GM18517 (cell line): Measurements from ENCODE around the gene ANKRD30B.
"Not testable (repeated sequence)": the region's sequence is repeated elsewhere in the genome, so short reads cannot be mapped to it uniquely, and the experiment has no call there.

ENCODE experiments used
- ATAC-seq: cut with Tn5 transposase; IDR thresholded peaks from one replicate; pipeline ENCODE4 v1.9.1; 2021; ENCODE audit warnings: mild to moderate bottlenecking, moderate library complexity; ENCODE audit not compliant: unreplicated experiment

The ANKRD30B gene

DNA sequence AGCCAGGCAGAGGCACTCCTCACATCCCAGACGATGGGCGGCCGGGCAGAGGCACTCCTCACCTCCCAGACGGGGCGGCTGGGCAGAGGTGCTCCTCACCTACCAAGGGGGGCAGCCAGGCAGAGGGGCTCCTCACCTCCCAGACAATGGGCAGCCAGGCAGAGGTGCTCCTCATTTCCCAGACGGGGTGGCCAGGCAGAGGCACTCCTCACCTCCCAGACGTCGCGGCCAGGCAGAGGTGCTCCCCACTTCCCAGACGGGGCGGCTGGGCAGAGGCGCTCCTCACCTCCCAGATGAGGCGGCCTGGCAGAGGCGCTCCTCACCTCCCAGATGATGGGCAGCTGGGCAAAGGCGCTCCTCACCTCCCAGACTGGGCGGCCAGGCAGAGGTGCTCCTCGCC lies 107.7 kb downstream of the ANKRD30B start:
- ATAC-seq = not testable (repeated sequence)

DNA sequence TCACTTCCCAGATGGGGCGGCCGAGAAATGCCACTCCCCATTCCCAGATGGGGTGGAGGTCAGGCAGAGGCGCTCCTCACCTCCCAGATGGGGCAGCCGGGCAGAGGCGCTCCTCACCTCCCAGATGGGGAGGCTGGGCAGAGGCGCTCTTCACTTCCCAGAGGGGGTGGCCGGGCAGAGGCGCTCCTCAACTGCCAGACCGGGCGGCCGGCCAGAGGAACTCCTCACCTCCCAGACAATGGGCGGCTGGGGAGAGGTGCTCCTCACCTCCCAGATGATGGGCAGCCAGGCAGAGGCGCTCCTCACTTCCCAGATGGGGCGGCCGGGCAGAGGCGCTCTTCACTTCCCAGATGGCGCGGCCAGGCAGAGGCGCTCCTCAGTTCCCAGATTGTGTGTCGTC lies 108.3 kb downstream of the ANKRD30B start:
- not testable (repeated sequence) for ATAC-seq

DNA sequence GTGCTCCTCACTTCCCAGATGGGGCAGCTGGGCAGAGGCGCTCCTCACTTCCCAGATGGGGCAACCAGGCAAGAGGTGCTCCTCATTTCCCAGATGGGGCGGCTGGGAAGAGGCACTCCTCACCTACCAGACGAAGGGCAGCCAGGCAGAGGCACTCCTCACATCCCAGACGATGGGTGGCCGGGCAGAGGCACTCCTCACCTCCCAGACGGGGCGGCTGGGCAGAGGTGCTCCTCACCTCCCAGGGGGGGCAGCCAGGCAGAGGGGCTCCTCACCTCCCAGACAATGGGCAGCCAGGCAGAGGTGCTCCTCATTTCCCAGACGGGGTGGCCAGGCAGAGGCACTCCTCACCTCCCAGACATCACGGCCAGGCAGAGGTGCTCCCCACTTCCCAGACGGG lies 110.5 kb downstream of the ANKRD30B start:
- ATAC-seq = not testable (repeated sequence)

DNA sequence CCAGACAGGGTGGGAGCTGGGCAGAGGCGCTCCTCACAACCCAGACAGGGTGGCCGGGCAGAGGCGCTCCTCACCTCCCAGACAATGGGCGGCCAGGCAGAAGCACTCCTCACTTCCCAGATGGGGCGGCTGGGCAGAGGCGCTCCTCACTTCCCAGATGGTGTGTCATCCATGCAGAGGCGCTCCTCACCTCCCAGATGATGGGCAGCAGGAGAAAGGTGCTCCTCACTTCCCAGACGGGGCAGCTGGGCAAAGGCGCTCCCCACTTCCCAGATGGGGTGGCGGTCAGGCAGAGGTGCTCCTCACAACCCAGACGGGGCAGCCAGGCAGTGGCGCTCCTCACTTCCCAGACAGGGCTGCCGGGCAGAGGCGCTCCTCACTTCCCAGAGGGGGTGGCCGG lies 112.0 kb downstream of the ANKRD30B start:
- ATAC-seq = not testable (repeated sequence)

DNA sequence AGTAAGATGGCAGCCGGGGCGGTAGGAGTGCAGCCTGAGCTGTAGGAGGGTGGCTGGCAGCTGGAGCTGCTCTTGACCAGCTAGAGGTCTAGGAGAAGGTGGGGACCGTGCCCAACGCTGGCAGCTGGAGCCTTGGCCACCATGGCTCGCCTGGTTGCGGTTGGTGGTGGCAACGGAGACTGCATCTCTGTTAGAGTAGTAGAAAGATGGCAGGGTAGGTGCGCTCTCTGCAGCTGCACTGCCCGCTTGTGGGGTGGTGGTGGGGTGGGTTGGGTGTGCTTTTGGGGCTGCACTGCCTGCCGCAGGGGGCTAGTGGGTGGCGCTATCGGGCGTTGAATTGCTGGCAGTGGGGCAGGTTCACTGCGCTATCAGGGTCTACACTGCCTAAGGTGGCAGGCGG lies 118.5 kb downstream of the ANKRD30B start:
- ATAC-seq = not testable (repeated sequence)

DNA sequence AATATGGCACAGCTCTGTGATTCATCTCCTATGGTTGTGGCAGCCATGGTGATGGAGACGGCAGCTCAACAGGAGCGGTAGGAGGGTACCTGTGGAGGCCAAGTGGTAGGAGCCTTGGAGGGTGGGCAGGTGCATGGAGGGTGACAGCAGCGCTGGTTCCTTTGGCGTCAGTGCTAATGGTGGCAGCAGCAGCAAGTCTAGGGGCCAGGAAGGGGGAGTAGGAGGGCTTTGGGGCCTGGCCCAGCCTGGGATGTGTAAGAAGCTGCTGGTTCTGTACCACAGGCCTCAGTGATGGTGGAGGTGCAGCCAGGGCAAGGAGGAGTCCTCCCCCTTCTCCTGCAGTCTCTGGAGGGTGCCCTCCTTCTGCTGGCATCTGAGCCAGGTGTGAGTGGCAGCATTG lies 120.0 kb downstream of the ANKRD30B start:
- ATAC-seq = not testable (repeated sequence)

DNA sequence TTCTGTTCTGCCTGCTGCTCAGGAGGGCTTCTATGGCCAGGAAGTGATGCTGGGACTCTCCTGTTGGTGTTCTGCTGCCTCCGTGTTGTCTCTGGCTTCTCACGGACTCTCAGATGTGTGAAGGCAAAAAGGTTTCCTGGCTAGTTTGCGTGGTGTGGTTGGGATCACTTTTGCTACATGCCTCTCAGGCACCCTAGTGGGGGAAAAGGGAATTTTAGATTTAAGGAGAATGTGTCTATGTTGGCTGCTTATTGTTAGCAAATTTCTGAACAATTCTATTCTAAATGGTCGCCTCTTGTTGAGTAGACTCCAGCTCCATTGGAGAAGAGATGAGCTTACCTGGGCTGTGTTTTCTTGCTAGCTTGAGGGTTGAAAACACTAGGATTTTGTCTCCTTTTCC lies 120.9 kb downstream of the ANKRD30B start:
- not testable (repeated sequence) for ATAC-seq

DNA sequence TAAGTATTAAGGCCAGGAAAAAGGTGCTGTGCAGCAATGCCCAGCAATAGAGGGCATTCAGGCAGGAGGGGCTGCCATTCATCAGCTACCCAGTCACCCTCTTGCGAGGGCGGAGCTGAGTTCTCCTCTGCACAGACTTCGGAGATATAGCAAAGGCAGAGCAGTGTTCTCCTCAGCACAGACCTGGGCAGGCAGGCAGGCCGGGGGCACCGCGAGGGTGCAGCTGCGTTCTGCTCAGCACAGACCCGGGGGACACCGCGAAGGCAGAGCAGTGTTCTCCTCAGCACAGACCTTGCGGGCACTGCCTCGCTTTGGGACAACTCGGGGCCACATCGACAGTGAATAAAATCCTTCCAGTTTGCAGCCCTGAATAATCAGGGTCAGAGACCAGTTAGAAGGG lies 130.9 kb downstream of the ANKRD30B start:
- ATAC-seq = not testable (repeated sequence)

DNA sequence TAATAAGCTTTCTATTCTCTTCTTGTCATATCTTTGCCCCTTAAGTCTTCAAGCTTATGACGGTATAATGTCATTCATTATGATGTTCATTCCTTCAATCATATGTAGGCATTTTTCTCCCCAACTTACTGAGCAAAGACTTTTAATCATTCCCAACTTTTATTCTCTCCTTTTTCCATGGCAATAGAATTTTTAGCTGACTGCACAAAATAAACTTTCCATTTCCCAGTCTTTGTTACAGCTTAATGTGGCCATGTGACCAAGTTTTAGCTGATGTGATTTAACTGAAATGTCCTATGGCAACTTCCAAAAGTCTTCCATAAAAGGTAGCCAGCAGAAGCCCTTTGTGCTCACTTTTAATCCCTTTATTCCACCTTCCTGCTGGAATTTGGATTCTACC lies 152.5 kb downstream of the ANKRD30B start:
- ATAC-seq = no peak
